8988T (cell line): ENCODE data around the gene CNTN1.

ENCODE experiments used
- DNase-seq: peaks from one replicate; pipeline ENCODE4 v3.0.0; 2011

The CNTN1 gene

GRCh38 chr12:40784102-40784501, 91.9 kb downstream of the CNTN1 start:
- no peak for DNase-seq

- DNase-seq: no peak
These were observed 96.0 kb downstream of the CNTN1 start for GRCh38 chr12:40788276-40788675.

GRCh38 chr12:40792792-40793386, 100.7 kb downstream of the CNTN1 start:
- DNase-seq: no peak

GRCh38 chr12:40793471-40793870, 101.2 kb downstream of the CNTN1 start:
- DNase-seq: no peak

GRCh38 chr12:40794087-40794486, 101.8 kb downstream of the CNTN1 start:
- no peak for DNase-seq

GRCh38 chr12:40801082-40801481, 108.8 kb downstream of the CNTN1 start:
- no peak for DNase-seq

- no peak for DNase-seq
These were observed 109.6 kb downstream of the CNTN1 start for GRCh38 chr12:40801861-40802260.

- no peak for DNase-seq
These were observed 110.4 kb downstream of the CNTN1 start for GRCh38 chr12:40802656-40803055.

GRCh38 chr12:40819436-40820108, 127.3 kb downstream of the CNTN1 start:
- no peak for DNase-seq

GRCh38 chr12:40820794-40821484, 128.7 kb downstream of the CNTN1 start:
- DNase-seq: no peak

GRCh38 chr12:40825156-40825555, 132.9 kb downstream of the CNTN1 start:
- no peak for DNase-seq

- no peak for DNase-seq
These were observed 135.7 kb downstream of the CNTN1 start for GRCh38 chr12:40827683-40828592.

GRCh38 chr12:40828593-40828990, 136.4 kb downstream of the CNTN1 start:
- no peak for DNase-seq

GRCh38 chr12:40829738-40830144, 137.5 kb downstream of the CNTN1 start:
- no peak for DNase-seq

GRCh38 chr12:40831916-40832315, 139.7 kb downstream of the CNTN1 start:
- no peak for DNase-seq

- no peak for DNase-seq
These were observed 140.4 kb downstream of the CNTN1 start for GRCh38 chr12:40832668-40833067.

- DNase-seq: no peak
These were observed 141.6 kb downstream of the CNTN1 start for GRCh38 chr12:40833818-40834217.

GRCh38 chr12:40834321-40834720, 142.1 kb downstream of the CNTN1 start:
- no peak for DNase-seq

GRCh38 chr12:40837891-40838429, 145.7 kb downstream of the CNTN1 start:
- DNase-seq: no peak

GRCh38 chr12:40843495-40843894, 151.3 kb downstream of the CNTN1 start:
- no peak for DNase-seq

- no peak for DNase-seq
These were observed 161.0 kb downstream of the CNTN1 start for GRCh38 chr12:40853221-40853620.

GRCh38 chr12:40854604-40855003, 162.4 kb downstream of the CNTN1 start:
- DNase-seq: no peak

- DNase-seq: no peak
These were observed 172.7 kb downstream of the CNTN1 start for GRCh38 chr12:40864891-40865290.
